H1 (cell line): ENCODE results near the gene HOXB13. TPM values are rescaled to one million over a fixed set of nuclear protein-coding genes. Genes with fewer than 3 reads are reported as not detected.

Experiments
- CTCF ChIA-PET: fragments of 300-600 bp; sonication (Branson Sonifier 250); formaldehyde crosslinking; loops from one replicate; lab custom pipeline; 2021; ENCODE audit not compliant: partially characterized antibody; lab: Charles Lee
- POLR2A ChIA-PET: fragments of 300-600 bp; sonication (Branson Sonifier 250); formaldehyde crosslinking; loops from one replicate; lab custom pipeline; 2021; ENCODE audit warnings: inconsistent platforms; ENCODE audit not compliant: partially characterized antibody; lab: Charles Lee
- DNase-seq, 2 experiments: peaks; one replicate each; pipeline versions ENCODE4 v3.0.0 to v3.0.0-alpha.2; 2010 to 2022; ENCODE audit warnings: low spot score in 2 of 2, low read depth in 1 of 2, mixed read lengths in 1 of 2
- FAIRE-seq: peaks from 2 replicates; lab custom pipeline; 2011; peaks lifted over from hg19 to GRCh38; lab: Jason Lieb, UNC
- H2AFZ ChIP-seq: 2 replicates; pipeline ENCODE4 v1.8.1; 2012; ENCODE audit warnings: low read length, inconsistent platforms
- H2AK5ac ChIP-seq: 2 replicates; pipeline ENCODE4 v1.6.1; 2013; ENCODE audit warnings: low read depth, low read length
- H2BK120ac ChIP-seq: replicated peaks from 2 replicates; pipeline ENCODE3; 2013; ENCODE audit warnings: low read depth, low read length, inconsistent platforms
- H2BK12ac ChIP-seq: 2 replicates; pipeline ENCODE4 v1.6.1; 2013; ENCODE audit warnings: low read depth, low read length
- H2BK15ac ChIP-seq: 2 replicates; pipeline ENCODE4 v1.6.1; 2013; ENCODE audit warnings: low read length
- H2BK20ac ChIP-seq: 2 replicates; pipeline ENCODE4 v1.6.1; 2013; ENCODE audit warnings: low read length
- H2BK5ac ChIP-seq: 2 replicates; pipeline ENCODE4 v1.6.1; 2013; ENCODE audit warnings: low read depth, low read length
- H3K14ac ChIP-seq: 2 replicates; pipeline ENCODE4 v1.6.1; 2013; ENCODE audit warnings: inconsistent platforms; ENCODE audit not compliant: insufficient read length
- H3K18ac ChIP-seq: 2 replicates; pipeline ENCODE4 v1.6.1; 2013; ENCODE audit warnings: low read length; ENCODE audit errors: extremely low read depth
- H3K23ac ChIP-seq: 2 replicates; pipeline ENCODE4 v1.6.1; 2013; ENCODE audit warnings: inconsistent platforms; ENCODE audit not compliant: insufficient read length
- H3K23me2 ChIP-seq: 2 replicates; pipeline ENCODE4 v1.6.1; 2013; ENCODE audit warnings: low read depth, low read length
- H3K27ac ChIP-seq: 2 replicates; pipeline ENCODE4 v1.6.1; 2011; ENCODE audit warnings: low read depth, low read length, inconsistent platforms
- H3K27me3 ChIP-seq, 4 experiments: replicated peaks in 1 of 4; 1 replicate in 1 of 4; 2 replicates in 3 of 4; pipeline versions ENCODE4 v1.6.1 to v1.8.1; 2011 to 2013; ENCODE audit warnings: low read length in 3 of 4, mild to moderate bottlenecking in 3 of 4, inconsistent platforms in 2 of 4, mixed read lengths in 2 of 4, moderate library complexity in 1 of 4; ENCODE audit not compliant: control insufficient read depth in 3 of 4, insufficient read depth in 3 of 4; ENCODE audit errors: extremely low read depth in 1 of 4
- H3K36me3 ChIP-seq, 4 experiments: 2 replicates each; pipeline versions ENCODE4 v1.6.1 to v1.8.1; 2011 to 2013; ENCODE audit warnings: mild to moderate bottlenecking in 4 of 4, low read length in 3 of 4, moderate library complexity in 2 of 4, control low read depth in 1 of 4, inconsistent platforms in 1 of 4; ENCODE audit not compliant: insufficient read depth in 4 of 4, control insufficient read depth in 2 of 4
- H3K4ac ChIP-seq: replicated peaks from 2 replicates; pipeline ENCODE3; 2013; ENCODE audit warnings: low read length, low read depth, mixed read lengths, inconsistent platforms; ENCODE audit not compliant: insufficient read length
- H3K4me1 ChIP-seq, 4 experiments: replicated peaks in 1 of 4; 1 replicate in 1 of 4; 2 replicates in 3 of 4; pipeline versions ENCODE4 v1.6.1 to v1.8.1; 2011 to 2013; ENCODE audit warnings: low read length in 3 of 4, inconsistent platforms in 2 of 4, mixed read lengths in 1 of 4; ENCODE audit not compliant: insufficient read depth in 4 of 4, control insufficient read depth in 3 of 4
- H3K4me2 ChIP-seq, 2 experiments: 2 replicates each; pipeline versions ENCODE4 v1.6.1 to v1.8.1; 2011 to 2013; ENCODE audit warnings: low read depth in 2 of 2, low read length in 2 of 2, control low read depth in 1 of 2, inconsistent platforms in 1 of 2, mild to moderate bottlenecking in 1 of 2; ENCODE audit not compliant: insufficient read depth in 1 of 2
- H3K4me3 ChIP-seq, 4 experiments: fragments of 200-600, 300-600 bp in 1 of 4; sonication (generic), shearing (Covaris generic), sonication (Bioruptor Twin) in 1 of 4; 2 replicates each; pipeline versions ENCODE4 v1.5.1 to v1.8.1; 2011 to 2016; ENCODE audit warnings: low read length in 4 of 4, low read depth in 3 of 4, control low read depth in 2 of 4, inconsistent platforms in 2 of 4, mild to moderate bottlenecking in 2 of 4, mixed read lengths in 1 of 4, moderate library complexity in 1 of 4; ENCODE audit not compliant: insufficient read depth in 2 of 4; ENCODE audit errors: extremely low read depth in 1 of 4
- H3K56ac ChIP-seq: replicated peaks from 2 replicates; pipeline ENCODE3; 2013; ENCODE audit warnings: low read depth, mild to moderate bottlenecking, mixed read lengths, low read length, inconsistent platforms; ENCODE audit not compliant: insufficient read length
- H3K79me1 ChIP-seq: 2 replicates; pipeline ENCODE4 v1.6.1; 2013; ENCODE audit warnings: low read depth, low read length, control low read depth
- H3K79me2 ChIP-seq, 2 experiments: 2 replicates each; pipeline versions ENCODE4 v1.6.1 to v1.8.1; 2012 to 2013; ENCODE audit warnings: low read length in 2 of 2, mild to moderate bottlenecking in 2 of 2, inconsistent platforms in 1 of 2; ENCODE audit not compliant: insufficient read depth in 2 of 2, control insufficient read depth in 1 of 2
- H3K9ac ChIP-seq, 4 experiments: replicated peaks in 1 of 4; 1 replicate in 1 of 4; 2 replicates in 3 of 4; pipeline versions ENCODE4 v1.6.1 to v1.8.1; 2011 to 2013; ENCODE audit warnings: low read depth in 3 of 4, low read length in 3 of 4, control low read depth in 2 of 4, mild to moderate bottlenecking in 2 of 4, moderate library complexity in 2 of 4, inconsistent platforms in 1 of 4; ENCODE audit errors: extremely low read depth in 1 of 4
- H3K9me3 ChIP-seq, 2 experiments: 2 replicates each; pipeline versions ENCODE4 v1.6.1 to v1.8.1; 2012 to 2013; ENCODE audit warnings: mild to moderate bottlenecking in 2 of 2, moderate library complexity in 2 of 2, control low read depth in 1 of 2, inconsistent platforms in 1 of 2, low read depth in 1 of 2, low read length in 1 of 2, mixed read lengths in 1 of 2; ENCODE audit not compliant: insufficient read depth in 2 of 2
- H4K20me1 ChIP-seq, 2 experiments: replicated peaks in 1 of 2; 2 replicates each; pipeline versions ENCODE3 to v1.8.1; 2011 to 2013; ENCODE audit warnings: inconsistent platforms in 2 of 2, low read length in 2 of 2, mild to moderate bottlenecking in 1 of 2; ENCODE audit not compliant: insufficient read depth in 2 of 2, control insufficient read depth in 1 of 2
- H4K5ac ChIP-seq: 2 replicates; pipeline ENCODE4 v1.6.1; 2013; ENCODE audit warnings: low read length, low read depth, mixed read lengths, inconsistent platforms; ENCODE audit not compliant: insufficient read length
- H4K8ac ChIP-seq: 2 replicates; pipeline ENCODE4 v1.8.0; 2013; ENCODE audit warnings: mild to moderate bottlenecking, moderate library complexity, low read length, inconsistent platforms; ENCODE audit not compliant: insufficient read depth; ENCODE audit errors: extremely low read depth
- H4K91ac ChIP-seq: replicated peaks from 2 replicates; pipeline ENCODE3; 2013; ENCODE audit warnings: low read length, mixed read lengths, inconsistent platforms; ENCODE audit not compliant: insufficient read length
- FOSL1 ChIP-seq: IDR thresholded peaks from 2 replicates; pipeline ENCODE4 v1.6.1; 2011; ENCODE audit warnings: mild to moderate bottlenecking, low read depth, low read length, moderate library complexity; ENCODE audit not compliant: insufficient read depth
- POLR2A ChIP-seq, 2 experiments: IDR thresholded peaks; 1 replicate in 1 of 2; 2 replicates in 1 of 2; pipeline ENCODE4 v1.6.1; 2011; ENCODE audit warnings: low read depth in 2 of 2, low read length in 2 of 2, mild to moderate bottlenecking in 2 of 2; ENCODE audit errors: control extremely low read depth in 1 of 2
- RNF2 ChIP-seq: fragments of 200-900, 300-1000 bp; sonication (generic); IDR thresholded peaks from 2 replicates; pipeline ENCODE4 v1.7.1; 2016; ENCODE audit warnings: borderline replicate concordance, low read depth, mild to moderate bottlenecking, antibody characterized with exemption, low read length; ENCODE audit not compliant: poor library complexity, severe bottlenecking; ENCODE audit errors: missing control alignments
- WGBS, 2 experiments: shearing (Covaris generic) in 1 of 2; methylation state at CpG; one replicate each; pipeline versions ENCODE4 v1.1.6 to v1.1.7; 2013 to 2015; ENCODE audit warnings: low lambda C conversion rate in 2 of 2, mixed read lengths in 2 of 2, inconsistent platforms in 1 of 2, low coverage in 1 of 2, missing lambda C conversion rate in 1 of 2; ENCODE audit not compliant: insufficient replicate concordance in 2 of 2, insufficient coverage in 1 of 2, insufficient read length in 1 of 2; ENCODE audit errors: extremely low coverage in 1 of 2, missing lambda C conversion rate in 1 of 2; 5-methylcytosine and 5-hydroxymethylcytosine counted together
- polyA plus RNA-seq, 7 experiments: library from polyadenylated mRNA; depleted of rRNA in 3 of 7; stranded (reverse) in 5 of 7; unstranded in 2 of 7; fragments of >200 nt in 5 of 7; fragments of 200-250 nt in 2 of 7; gene quantifications; 1 replicate in 5 of 7; 2 replicates in 1 of 7; 4 replicates in 1 of 7; pipeline versions ENCODE4 v1.2.1 to v1.2.3, GENCODE V29; 2011 to 2013; ENCODE audit warnings: missing spikeins in 2 of 7, mixed read lengths in 2 of 7
- total RNA-seq: library from RNA; stranded (reverse); fragmentation: NEBNext Ultra II Directional; extraction: Animal tissue kit (Norgen Biotek cat#: 25700); gene quantifications from 2 replicates; pipeline ENCODE4 v1.2.1, GENCODE V29; 2021

Gene HOXB13
- total and polyA plus RNA-seq, 2 of the 8 experiments (the other 6 are each of a cell fraction or from before 2014, with no cell fraction given), result not detected

- Histone ChIP-seq H3K56ac (no peak overlapping the region), H2AK5ac (peak overlapping the region; percentile 0; the same call in 1 of the 2 replicates), H2BK12ac (no peak overlapping the region; the same call in 1 of the 2 replicates), H4K8ac (no peak overlapping the region), H3K4me3 (no peak overlapping the region), H2BK15ac (0 out of 2 replicates have a peak overlapping the region, but pooled peaks have one; percentile 18), H3K79me2 (no peaks in the 10 kb centered on the region), H3K18ac (no peak overlapping the region), H2BK5ac (0 out of 2 replicates have a peak overlapping the region, but pooled peaks have one; percentile 11), H3K4ac (no peak overlapping the region), H2BK20ac (no peak overlapping the region), H3K23ac (no peak overlapping the region), H3K23me2 (peaks cover 2% of the 10 kb centered on the region; the same call in 1 of the 2 replicates), H3K9me3 (no peaks in the 10 kb centered on the region), H3K27me3 (peaks cover 88 to 99% (median 97%) of the 10 kb centered on the region in 4 experiments), H3K79me1 (no peaks in the 10 kb centered on the region), H3K9ac (no peak overlapping the region), H2AFZ (no peak overlapping the region), H2BK120ac (no peak overlapping the region), H4K5ac (no peak overlapping the region), H3K14ac (no peak overlapping the region), H3K27ac (no peak overlapping the region), H3K4me1 (peaks cover 0 to 7% (median 3%) of the 10 kb centered on the region in 4 experiments; a peak in 4 of 7 replicates), H3K36me3 (no peaks in the 10 kb centered on the region; a peak in 1 of 8 replicates), H4K91ac (no peak overlapping the region), H3K4me2 (no peak overlapping the region), H4K20me1 (peaks cover 24 to 38% of the 10 kb centered on the region in 2 experiments)
- POLR2A ChIA-PET, result no interaction called here
- TF ChIP-seq RNF2 (peak; percentile 86), FOSL1 (no peak), POLR2A (IDR thresholded peaks at IDR 0.05; ENCODE audit: control extremely low read depth in 1 of 2, low read depth in 2 of 2, low read length in 2 of 2) (no peak)
- DNase-seq (no peak), FAIRE-seq (no peak)
- CTCF ChIA-PET, result interaction anchor here (0.7 to 18.8 kb wide), 10 partner anchors 10 to 277 kb away, joined by 3 to 186 read pairs (median 4); no protein-coding TSS in a partner anchor
- 29% methylated on average over 22 of the region's 22 CpGs; no CpG with 5 or more reads in 1 of the 2 experiments for WGBS, 2 experiments
Observed at GRCh38 chr17:48753794-48754499, 25.4 kb upstream of the HOXB13 start.
